HG02798 (cell line): ENCODE results near the gene MESP2.

Experiments used
- ATAC-seq: cut with Tn5 transposase; IDR thresholded peaks from one replicate; pipeline ENCODE4 v1.9.1; 2021; ENCODE audit warnings: mild to moderate bottlenecking; ENCODE audit not compliant: unreplicated experiment, poor library complexity

MESP2 gene

GRCh38 chr15:89812011-89812846 is 36.1 kb downstream of the MESP2 start:
- no peak for ATAC-seq

- ATAC-seq: no peak
Observed at GRCh38 chr15:89812847-89813320, 36.8 kb downstream of the MESP2 start.

- ATAC-seq: no peak
Observed at GRCh38 chr15:89813381-89814111, 37.4 kb downstream of the MESP2 start.

- ATAC-seq: no peak
Observed at GRCh38 chr15:89814112-89814742, 38.1 kb downstream of the MESP2 start.

GRCh38 chr15:89815769-89816168 is 39.6 kb downstream of the MESP2 start:
- no peak for ATAC-seq

- ATAC-seq: no peak
Observed at GRCh38 chr15:89817701-89818280, 41.7 kb downstream of the MESP2 start.

- ATAC-seq: no peak
Observed at GRCh38 chr15:89818287-89818686, 42.2 kb downstream of the MESP2 start.

- ATAC-seq: no peak
Observed at GRCh38 chr15:89820666-89821611, 44.8 kb downstream of the MESP2 start.

- ATAC-seq: no peak
Observed at GRCh38 chr15:89822026-89822425, 45.9 kb downstream of the MESP2 start.

- no peak for ATAC-seq
Observed at GRCh38 chr15:89822611-89822950, 46.4 kb downstream of the MESP2 start.

- ATAC-seq: no peak
Observed at GRCh38 chr15:89822951-89823711, 47.0 kb downstream of the MESP2 start.

- ATAC-seq: no peak
Observed at GRCh38 chr15:89823836-89824606, 47.9 kb downstream of the MESP2 start.

- no peak for ATAC-seq
Observed at GRCh38 chr15:89824607-89824867, 48.4 kb downstream of the MESP2 start.

- ATAC-seq: no peak
Observed at GRCh38 chr15:89825271-89825940, 49.3 kb downstream of the MESP2 start.

- no peak for ATAC-seq
Observed at GRCh38 chr15:89826671-89827655, 50.8 kb downstream of the MESP2 start.

GRCh38 chr15:89827829-89828228 is 51.7 kb downstream of the MESP2 start:
- ATAC-seq: no peak
